ENCODE results near the gene NHLRC3. TPM values are rescaled to one million over a fixed set of nuclear protein-coding genes. Genes with fewer than 3 reads are reported as not detected.

Gene NHLRC3
- total and polyA plus RNA-seq, 2 experiments from 2014 or later: 18.6 to 47.4 TPM

GRCh38 chr13:39095500-39095899 lies 57.2 kb downstream of the NHLRC3 start:
- TF ChIP-seq EZH2 (IDR thresholded peaks at IDR 0.05; ENCODE audit: borderline replicate concordance): no peak
- no peak for TF ChIP-seq CTCF (IDR thresholded peaks at IDR 0.05; ENCODE audit: poor library complexity)
- no peak for TF ChIP-seq EZH2phosphoT487 (IDR thresholded peaks at IDR 0.05; ENCODE audit: low read depth, severe bottlenecking, unreplicated experiment)
- H3K9me2 ChIP-seq (replicated peaks; ENCODE audit: insufficient read depth): no peaks in the 10 kb centered on the region
- no peaks in the 10 kb centered on the region for H3K27me3 ChIP-seq
- no peaks in the 10 kb centered on the region for H3K4me1 ChIP-seq (ENCODE audit: insufficient read depth)
- 78% methylated on average over 2 of the region's 2 CpGs for WGBS (ENCODE audit: low lambda C conversion rate, missing lambda C conversion rate)
- H3K79me2 ChIP-seq: no peaks in the 10 kb centered on the region
- H3K9me3 ChIP-seq (ENCODE audit: low read depth): no peaks in the 10 kb centered on the region
- H4K20me1 ChIP-seq (ENCODE audit: insufficient read depth, poor library complexity, severe bottlenecking): no peaks in the 10 kb centered on the region
- H3K4me2 ChIP-seq: no peak overlapping the region
- H2AFZ ChIP-seq: no peak overlapping the region
- no peak for DNase-seq (ENCODE audit: low spot score)
- H3K4me3 ChIP-seq: no peak overlapping the region
- no peaks in the 10 kb centered on the region for H3K36me3 ChIP-seq (replicated peaks; ENCODE audit: insufficient read depth, low read depth)
- H3K27ac ChIP-seq: no peak overlapping the region

GRCh38 chr13:39099231-39099630 lies 61.0 kb downstream of the NHLRC3 start:
- Histone ChIP-seq H3K36me3 (replicated peaks; ENCODE audit: insufficient read depth, low read depth) (no peaks in the 10 kb centered on the region), H3K9me2 (replicated peaks; ENCODE audit: insufficient read depth) (no peaks in the 10 kb centered on the region), H3K27ac (no peak overlapping the region), H4K20me1 (ENCODE audit: insufficient read depth, poor library complexity, severe bottlenecking) (no peaks in the 10 kb centered on the region), H2AFZ (no peak overlapping the region), H3K9me3 (ENCODE audit: low read depth) (no peaks in the 10 kb centered on the region), H3K27me3 (no peaks in the 10 kb centered on the region), H3K4me2 (no peak overlapping the region), H3K4me1 (ENCODE audit: insufficient read depth) (no peaks in the 10 kb centered on the region), H3K79me2 (no peaks in the 10 kb centered on the region), H3K4me3 (no peak overlapping the region)
- TF ChIP-seq EZH2 (IDR thresholded peaks at IDR 0.05; ENCODE audit: borderline replicate concordance): no peak
- DNase-seq (ENCODE audit: low spot score): no peak

Other genes starting within 250 kb of the NHLRC3 start
- not detected in 2 replicates for gene STOML3, start 47.6 kb upstream of the NHLRC3 start, total RNA-seq
- gene STOML3, start 47.6 kb upstream of the NHLRC3 start, polyA plus RNA-seq: not detected in 2 replicates
- 20.3 and 22.8 TPM in 2 replicates for gene PROSER1, start 367 bp upstream of the NHLRC3 start, total RNA-seq
- 11.8 and 12.9 TPM in 2 replicates for gene PROSER1, start 367 bp upstream of the NHLRC3 start, polyA plus RNA-seq